Right lobe of liver (tissue), 4 donors: ENCODE results near the gene C22orf31.

Experiments
- CTCF ChIP-seq, 4 donors: fragments of 200-600 bp in 3 of 4; fragments of 450-650 bp in 1 of 4; IDR thresholded peaks; one replicate each; pipeline versions ENCODE4 v1.5.1 to v1.8.0; 2016 to 2022; ENCODE audit warnings: antibody characterized with exemption in 4 of 4, mild to moderate bottlenecking in 2 of 4
- POLR2A ChIP-seq: fragments of 450-650 bp; IDR thresholded peaks from one replicate; pipeline ENCODE4 v1.6.1; 2017; ENCODE audit warnings: antibody characterized with exemption, mild to moderate bottlenecking
- donor health status: DM: no; HTN: no; CAD: no.
- donor health status: DM: no; HTN: no; CAD: no.
- donor health status: DM: no; HTN: yes; CAD: no.

- no peak for TF ChIP-seq CTCF (IDR thresholded peaks at IDR 0.05)
- TF ChIP-seq POLR2A = no peak
These were observed 4.0 kb upstream of the C22orf31 start for GRCh38 chr22:29065468-29066190.
